Esophagus squamous epithelium (tissue), 4 donors: ENCODE measurements around the gene SDF2L1.

Experiments used
- POLR2A ChIP-seq, 4 donors: fragments of 450-650 bp; IDR thresholded peaks; one replicate each; pipeline ENCODE4 v1.6.1; 2017; ENCODE audit warnings: antibody characterized with exemption in 4 of 4, mild to moderate bottlenecking in 4 of 4, moderate library complexity in 3 of 4
- TF ChIP-seq, protein P1 (sequence below), 6 experiments: fragments of 450-650 bp in 4 of 6; fragments of 200-600 bp in 2 of 6; sonication (generic) in 2 of 6; IDR thresholded peaks; one replicate each; pipeline ENCODE4 v1.5.1; 2016 to 2019; ENCODE audit warnings: antibody characterized with exemption in 6 of 6, mild to moderate bottlenecking in 4 of 6, moderate library complexity in 4 of 6

DNA sequence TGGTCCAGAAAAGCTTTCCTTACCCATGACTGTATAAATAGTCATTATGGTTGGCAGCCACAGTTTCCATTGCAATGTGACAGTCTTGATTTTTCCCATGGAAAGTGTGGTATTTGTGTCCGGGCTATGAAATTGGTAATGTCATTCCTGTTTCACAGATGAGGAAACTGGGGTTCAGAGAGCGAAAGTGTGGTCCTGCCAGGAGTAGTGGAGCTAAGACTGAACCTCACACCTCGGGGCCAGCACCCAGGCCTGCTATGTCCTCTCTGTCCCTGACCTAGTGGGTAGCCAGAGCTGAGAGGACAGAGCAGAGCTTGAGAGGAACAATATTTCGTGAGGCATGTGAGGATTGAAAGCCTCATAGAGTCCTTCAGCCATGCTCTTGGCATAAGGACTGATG lies 11.1 kb upstream of the SDF2L1 start:
- TF ChIP-seq, protein P1, sequence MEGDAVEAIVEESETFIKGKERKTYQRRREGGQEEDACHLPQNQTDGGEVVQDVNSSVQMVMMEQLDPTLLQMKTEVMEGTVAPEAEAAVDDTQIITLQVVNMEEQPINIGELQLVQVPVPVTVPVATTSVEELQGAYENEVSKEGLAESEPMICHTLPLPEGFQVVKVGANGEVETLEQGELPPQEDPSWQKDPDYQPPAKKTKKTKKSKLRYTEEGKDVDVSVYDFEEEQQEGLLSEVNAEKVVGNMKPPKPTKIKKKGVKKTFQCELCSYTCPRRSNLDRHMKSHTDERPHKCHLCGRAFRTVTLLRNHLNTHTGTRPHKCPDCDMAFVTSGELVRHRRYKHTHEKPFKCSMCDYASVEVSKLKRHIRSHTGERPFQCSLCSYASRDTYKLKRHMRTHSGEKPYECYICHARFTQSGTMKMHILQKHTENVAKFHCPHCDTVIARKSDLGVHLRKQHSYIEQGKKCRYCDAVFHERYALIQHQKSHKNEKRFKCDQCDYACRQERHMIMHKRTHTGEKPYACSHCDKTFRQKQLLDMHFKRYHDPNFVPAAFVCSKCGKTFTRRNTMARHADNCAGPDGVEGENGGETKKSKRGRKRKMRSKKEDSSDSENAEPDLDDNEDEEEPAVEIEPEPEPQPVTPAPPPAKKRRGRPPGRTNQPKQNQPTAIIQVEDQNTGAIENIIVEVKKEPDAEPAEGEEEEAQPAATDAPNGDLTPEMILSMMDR (IDR thresholded peaks at IDR 0.05) = no peak
- TF ChIP-seq POLR2A (IDR thresholded peaks at IDR 0.05) = no peak
